ENCODE results near the gene MUC5B. TPM values are rescaled to one million over a fixed set of nuclear protein-coding genes. Genes with fewer than 3 reads are reported as not detected.
A peak's percentile ranks its signal among the peaks of the same experiment; 100 is the strongest.

MUC5B gene
- total RNA-seq, 1 experiment from 2014 or later, result 0.21 TPM

DNA sequence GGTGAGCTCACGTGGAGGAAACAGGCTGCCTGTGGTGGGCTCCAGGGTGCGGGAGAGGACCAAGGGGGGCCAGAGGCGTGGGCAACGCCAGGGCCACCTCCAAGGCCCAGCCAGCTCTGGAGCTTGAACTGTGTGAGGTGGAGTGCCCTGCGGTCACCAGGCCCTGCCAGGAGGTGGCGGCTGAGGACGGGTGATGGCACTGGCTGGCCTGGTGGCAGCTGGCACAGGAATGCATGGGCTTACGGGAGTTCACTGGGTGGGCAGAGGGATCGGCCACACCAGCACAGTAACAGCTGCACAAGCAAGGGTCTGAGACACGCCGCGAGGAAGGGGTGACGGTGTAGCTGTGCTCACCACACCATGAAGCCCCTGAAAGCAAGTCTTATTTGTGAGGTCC lies 70.8 kb downstream of the MUC5B start:
- peak; percentile 20 for DNase-seq (ENCODE audit: low read depth, low spot score)
- in situ Hi-C loops (cut with HindIII; ENCODE audit: low pct_unique_long_range_greater_than_20kb, low sequenced_read_pairs), result no loop called here

DNA sequence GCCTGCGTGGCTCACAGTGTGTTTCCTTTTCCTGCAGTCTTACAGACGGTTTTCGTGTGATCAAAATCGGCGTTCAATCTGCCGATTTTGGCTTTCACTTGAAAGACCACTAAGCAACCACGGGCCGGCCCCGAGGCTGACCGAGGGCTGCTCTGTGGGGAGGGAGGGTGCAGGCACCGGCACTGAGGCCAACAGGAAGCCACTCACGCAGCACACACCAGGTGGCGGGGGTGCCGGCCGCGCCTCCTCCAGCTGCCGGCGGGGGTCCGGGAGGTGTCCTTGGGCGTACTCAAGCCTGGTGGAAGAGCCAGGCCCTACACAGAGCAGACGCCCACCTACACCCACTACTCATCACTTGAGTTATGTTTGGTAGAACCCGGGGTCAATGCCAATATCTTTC lies 72.2 kb downstream of the MUC5B start:
- in situ Hi-C loops (cut with HindIII; ENCODE audit: low pct_unique_long_range_greater_than_20kb, low sequenced_read_pairs), result no loop called here
- no peak for DNase-seq (ENCODE audit: low read depth, low spot score)

DNA sequence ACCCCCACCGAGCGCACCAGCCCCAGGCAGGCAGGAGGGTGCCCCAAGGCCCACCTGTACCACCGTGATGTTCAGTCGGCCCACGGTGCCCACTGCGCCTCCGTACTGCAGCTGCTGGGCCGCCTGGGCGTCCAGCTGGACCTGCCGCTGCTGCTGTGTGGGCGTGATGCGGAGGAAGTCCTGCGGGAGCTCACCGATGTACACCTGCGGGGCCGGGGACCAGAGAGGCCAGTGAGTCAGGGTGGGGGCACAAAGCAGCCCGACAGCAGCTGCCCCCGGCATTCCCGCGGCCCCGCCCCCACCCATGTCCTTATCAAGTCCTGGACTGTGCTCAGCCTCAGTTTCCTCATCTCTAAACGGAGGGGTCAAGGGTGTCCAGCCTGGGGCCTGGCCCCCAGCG lies 72.7 kb downstream of the MUC5B start:
- no peak for DNase-seq (ENCODE audit: low read depth, low spot score)
- in situ Hi-C loops (cut with HindIII; ENCODE audit: low pct_unique_long_range_greater_than_20kb, low sequenced_read_pairs), result no loop called here

DNA sequence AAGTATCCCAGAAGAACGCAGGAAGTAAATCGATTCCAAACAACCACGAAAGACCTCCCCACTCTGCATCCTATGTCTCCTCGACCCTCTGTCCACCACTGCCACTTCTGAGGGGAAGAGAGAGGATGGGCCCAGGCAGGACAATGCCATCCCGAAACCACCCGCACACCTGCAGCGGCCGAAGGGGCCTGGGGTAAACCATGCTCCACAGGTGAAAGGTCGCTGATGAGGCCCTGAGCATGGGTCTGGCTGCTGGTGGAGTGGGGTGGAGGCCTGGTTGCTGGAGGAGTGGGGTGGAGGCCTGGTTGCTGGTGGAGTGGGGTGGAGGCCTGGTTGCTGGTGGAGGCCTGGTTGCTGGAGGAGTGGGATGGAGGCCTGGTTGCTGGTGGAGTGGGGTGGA lies 73.4 kb downstream of the MUC5B start:
- in situ Hi-C loops (cut with HindIII; ENCODE audit: low pct_unique_long_range_greater_than_20kb, low sequenced_read_pairs), result no loop called here
- DNase-seq (ENCODE audit: low read depth, low spot score), result no peak

DNA sequence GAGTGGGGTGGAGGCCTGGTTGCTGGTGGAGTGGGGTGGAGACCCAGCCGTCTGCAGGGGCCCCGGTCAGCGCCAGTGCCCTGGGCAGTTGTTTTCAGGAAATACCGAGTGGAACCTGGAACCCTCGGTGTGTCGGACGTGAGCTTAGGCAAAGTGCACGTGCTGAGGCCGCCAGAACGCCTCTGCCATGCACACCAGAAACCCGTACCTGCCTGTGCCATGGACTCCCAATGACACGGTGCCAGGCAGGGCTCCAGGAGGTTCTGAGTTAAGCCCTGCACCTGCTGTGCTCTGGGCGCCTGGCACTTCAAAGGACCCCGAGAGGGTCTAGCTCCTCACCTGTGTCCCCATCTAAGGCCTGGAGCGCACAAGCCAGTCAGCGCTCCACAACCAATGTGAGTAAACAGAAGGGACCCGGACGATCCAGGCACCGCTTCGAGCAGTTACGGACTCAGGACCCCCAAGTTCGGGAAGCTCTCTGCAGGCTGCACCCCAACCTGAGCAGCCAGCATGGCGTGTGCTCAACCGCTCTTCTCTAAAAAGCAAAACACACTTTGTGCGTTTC lies 74.2 kb downstream of the MUC5B start:
- in situ Hi-C loops (cut with HindIII; ENCODE audit: low pct_unique_long_range_greater_than_20kb, low sequenced_read_pairs), result no loop called here
- DNase-seq (ENCODE audit: low read depth, low spot score), result no peak

DNA sequence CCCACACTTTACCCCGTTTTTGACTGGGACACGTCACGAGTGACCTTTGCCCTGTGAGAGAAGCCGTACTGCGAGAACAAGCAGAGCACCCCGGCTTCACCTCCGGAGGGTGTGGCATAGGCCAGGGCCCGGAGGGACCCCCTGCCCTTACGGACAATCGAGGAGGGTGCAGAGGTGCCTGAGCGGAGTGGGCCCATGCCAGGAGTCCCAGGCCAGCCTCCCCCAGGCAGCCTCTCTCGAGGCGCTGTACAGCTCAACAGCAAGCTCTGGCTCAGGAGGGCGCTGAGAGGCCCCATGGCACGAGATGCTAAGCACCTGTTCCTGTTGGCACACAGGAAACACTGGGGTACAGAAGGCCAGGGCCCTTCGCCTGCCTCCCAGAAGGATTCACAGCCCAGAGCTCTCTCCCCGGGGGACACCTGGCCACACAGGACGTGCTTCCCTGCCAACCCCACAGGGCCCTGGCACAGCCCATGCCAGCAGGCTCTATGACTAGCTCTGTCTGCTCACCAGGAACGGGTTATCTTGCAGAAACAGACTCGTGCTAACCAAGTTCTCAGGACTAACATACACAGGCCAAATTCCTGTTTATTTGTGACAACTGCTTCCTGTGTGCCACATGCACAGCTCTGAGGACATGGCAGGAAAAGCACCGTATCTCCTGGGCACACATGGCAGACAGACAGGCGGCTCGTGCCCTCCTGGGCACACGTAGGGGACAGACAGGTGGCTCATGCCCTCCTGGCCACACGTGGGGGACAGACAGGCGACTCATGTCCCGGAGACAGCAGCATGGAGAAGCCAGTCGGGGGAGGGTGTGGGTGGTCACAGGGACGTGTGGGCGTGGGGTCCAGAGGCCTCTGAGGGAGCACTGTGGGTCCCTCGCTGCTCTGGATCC lies 75.0 kb downstream of the MUC5B start:
- in situ Hi-C loops (cut with HindIII; ENCODE audit: low pct_unique_long_range_greater_than_20kb, low sequenced_read_pairs), result no loop called here
- DNase-seq (ENCODE audit: low read depth, low spot score), result no peak

DNA sequence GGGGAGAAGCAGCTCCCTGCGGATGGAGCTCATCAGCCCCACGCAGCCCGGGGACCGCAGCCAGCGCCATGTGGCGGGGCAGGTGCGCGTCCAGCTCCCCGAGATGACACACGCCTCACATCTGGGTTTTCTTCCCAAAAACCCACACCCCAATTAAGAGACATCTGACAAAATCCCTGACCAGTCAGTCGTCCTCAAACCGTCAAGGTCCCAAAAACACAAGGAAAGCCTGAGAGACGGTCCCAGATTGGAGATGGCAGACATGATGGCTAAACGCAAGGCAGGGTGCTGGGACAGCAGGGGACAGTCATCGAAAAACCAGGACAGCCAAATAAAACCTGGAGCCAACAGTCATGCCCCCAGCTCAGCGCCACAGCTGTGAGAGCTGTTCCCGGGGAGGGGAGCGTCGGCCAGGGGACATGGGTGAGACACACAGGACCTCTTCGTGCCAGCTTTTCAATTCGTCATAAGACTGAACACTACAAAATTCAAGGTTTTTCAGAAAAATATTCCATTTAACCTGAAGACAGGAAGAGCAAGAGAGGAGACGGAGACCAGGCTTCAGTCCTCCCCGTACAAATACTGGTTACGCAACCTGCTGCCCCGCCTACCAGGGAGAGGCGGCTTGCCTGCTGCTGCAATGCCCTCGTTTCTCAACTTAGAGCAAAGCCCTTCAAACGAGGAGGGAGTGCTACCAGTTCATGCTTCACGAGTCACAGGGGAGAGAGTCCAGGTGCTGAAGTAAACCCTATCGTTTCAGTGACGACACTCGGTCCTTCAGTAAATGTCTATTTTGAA lies 76.0 kb downstream of the MUC5B start:
- in situ Hi-C loops (cut with HindIII; ENCODE audit: low pct_unique_long_range_greater_than_20kb, low sequenced_read_pairs), result no loop called here
- DNase-seq (ENCODE audit: low read depth, low spot score), result no peak

DNA sequence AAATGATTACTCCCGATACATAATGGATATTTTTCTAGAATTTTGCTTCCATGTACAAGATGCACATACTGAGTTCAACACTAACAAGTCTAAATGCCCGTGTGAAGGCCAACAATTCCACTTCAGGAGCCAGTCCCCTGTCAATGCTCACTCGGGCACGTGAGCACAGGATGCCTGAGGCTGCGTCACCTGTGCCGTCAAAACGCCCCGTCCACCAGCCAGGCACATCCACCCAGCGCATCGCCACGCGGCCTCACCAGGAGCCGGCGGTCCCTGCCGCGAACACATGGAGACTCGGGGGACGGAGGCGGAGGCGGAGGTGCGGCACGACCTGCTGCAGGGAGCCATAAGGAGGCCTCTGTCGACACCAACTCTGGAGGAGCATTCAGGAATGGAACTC lies 76.8 kb downstream of the MUC5B start:
- no peak for DNase-seq (ENCODE audit: low read depth, low spot score)
- in situ Hi-C loops (cut with HindIII; ENCODE audit: low pct_unique_long_range_greater_than_20kb, low sequenced_read_pairs), result no loop called here

DNA sequence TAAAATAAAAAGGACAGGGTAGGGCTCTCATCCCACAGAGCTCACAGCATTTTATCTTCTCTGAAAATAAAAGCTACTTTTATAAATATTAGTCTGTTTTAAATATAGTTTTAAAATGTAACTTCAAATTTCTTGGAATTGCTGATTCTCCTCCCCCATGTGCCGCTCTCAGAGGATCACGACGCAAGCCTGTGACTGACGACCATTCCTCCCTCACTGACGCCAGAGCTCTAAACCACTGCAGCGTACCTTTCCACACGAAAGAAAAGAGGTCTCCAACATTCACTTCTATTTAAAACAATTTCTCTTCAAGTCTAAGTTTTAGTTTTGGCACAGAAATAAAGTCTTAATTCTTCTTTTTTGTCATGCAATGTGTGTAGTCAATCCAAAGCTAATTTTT lies 77.3 kb downstream of the MUC5B start:
- in situ Hi-C loops (cut with HindIII; ENCODE audit: low pct_unique_long_range_greater_than_20kb, low sequenced_read_pairs), result no loop called here
- DNase-seq (ENCODE audit: low read depth, low spot score), result no peak

DNA sequence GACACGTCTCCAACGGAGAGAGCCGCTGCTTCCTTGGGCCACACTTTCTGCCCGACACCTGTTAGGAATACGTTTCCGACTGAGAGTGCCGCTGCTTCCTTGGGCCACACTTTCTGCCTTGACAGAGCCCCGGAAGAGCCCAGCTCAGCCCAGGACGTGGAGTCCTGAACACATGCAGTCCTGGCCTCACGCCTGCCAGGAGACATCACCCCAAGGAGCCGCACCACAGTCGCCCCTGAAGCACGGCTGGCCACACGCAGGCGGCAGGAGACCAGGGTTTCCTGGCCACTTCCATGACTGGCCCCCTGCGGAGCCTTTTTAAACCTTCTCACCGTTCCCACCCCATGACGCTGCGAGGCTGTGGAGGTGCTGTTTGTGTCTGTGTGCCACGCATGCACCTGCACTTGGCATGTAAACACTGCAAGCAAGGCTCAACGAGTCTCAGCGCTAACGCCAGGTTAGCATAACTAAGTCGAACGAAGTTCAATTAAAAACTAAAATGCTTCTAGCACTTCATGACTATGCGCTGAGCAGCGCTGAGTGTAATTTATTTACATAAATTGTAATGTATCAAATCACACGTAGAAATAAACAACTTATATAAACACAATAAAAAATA lies 77.8 kb downstream of the MUC5B start:
- in situ Hi-C loops (cut with HindIII; ENCODE audit: low pct_unique_long_range_greater_than_20kb, low sequenced_read_pairs), result no loop called here
- no peak for DNase-seq (ENCODE audit: low read depth, low spot score)

DNA sequence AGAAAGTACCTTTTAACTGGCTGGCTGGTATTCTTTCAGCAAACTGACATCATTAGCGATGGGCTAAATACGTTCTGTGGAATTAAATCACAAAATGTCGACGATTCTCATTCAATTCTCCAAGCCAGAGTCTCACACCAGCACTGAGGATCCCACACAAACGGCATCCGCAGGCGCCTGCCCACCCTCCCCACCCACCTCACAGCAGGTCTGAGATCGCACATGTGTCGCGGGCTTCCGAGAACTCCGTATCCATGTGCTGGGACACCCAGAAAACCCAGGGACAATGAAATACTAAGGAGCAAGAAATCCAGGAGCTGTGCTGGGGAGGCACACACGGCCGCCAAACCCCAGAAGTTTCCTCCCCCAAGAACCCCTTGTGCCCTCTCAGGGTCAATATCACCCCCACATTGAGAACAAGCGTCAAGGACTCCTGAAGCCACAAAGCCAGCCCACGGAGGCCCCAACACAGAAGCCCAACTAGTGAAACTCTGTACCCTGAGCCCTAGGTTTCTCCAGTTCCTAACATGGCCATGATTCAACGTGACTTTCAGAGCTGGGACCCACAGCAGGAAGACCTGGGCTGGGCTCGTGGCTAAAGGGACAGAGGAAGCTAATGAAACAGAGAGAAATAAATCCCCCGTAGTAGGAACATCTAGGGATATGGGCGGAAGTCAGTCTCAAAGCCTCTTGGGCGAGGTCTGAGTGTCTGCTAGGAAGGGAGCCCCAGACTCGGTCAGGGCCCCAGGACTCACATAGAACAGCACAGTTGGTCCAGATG lies 78.5 kb downstream of the MUC5B start:
- in situ Hi-C loops (cut with HindIII; ENCODE audit: low pct_unique_long_range_greater_than_20kb, low sequenced_read_pairs), result no loop called here
- DNase-seq (ENCODE audit: low read depth, low spot score), result no peak

DNA sequence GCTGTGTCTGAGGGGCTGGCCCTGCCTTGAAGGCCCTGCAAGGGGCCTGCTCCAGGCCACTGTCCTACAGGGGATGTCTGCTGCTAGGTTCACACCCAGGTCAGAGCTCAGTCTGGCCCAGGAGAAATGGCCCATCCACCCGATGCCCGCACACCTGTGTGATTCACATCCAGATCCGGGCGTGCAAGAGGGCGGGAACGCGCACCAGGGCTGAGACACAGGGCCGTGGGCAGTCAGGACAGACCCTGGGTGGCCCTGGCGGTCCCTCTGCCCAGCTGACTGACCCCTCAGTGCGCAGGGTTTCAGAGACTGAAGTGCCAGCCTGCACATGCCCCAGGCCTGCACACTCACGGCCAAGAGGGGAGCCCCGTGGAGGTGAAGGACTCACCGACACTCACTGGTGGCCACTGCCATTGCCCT lies 79.2 kb downstream of the MUC5B start:
- no peak for DNase-seq (ENCODE audit: low read depth, low spot score)
- in situ Hi-C loops (cut with HindIII; ENCODE audit: low pct_unique_long_range_greater_than_20kb, low sequenced_read_pairs), result no loop called here

DNA sequence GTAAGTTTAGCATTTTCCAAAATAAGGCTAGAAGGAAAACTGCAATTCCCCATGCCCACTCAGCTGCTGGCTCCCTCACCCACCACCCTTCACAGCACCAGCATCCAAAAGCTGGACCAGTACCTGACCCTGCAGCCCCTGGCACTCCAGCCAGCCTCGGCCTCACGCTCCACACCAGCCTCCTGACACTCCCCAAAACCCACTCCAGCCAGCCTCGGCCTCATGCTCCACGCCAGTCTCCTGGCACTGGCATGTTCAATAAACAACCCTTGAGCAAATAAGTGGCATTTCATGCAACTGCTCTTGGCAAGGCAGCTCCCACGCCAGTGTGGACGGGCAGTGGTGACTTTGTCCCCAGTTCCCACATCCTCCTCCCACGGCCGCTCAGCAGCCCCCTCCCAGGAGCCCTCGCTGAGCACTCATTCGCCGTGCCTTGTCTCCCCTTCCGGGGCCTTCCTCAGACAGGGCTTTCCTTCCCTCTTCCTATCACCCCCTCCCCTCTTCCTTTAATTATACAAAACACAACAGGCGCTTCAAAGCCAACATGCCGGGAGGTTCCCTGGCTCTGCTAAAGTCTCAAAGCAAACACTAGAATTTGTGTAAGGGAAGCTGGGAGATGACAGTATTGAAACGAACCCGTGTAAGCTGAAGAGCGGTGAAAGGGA lies 79.7 kb downstream of the MUC5B start:
- no peak for DNase-seq (ENCODE audit: low read depth, low spot score)
- in situ Hi-C loops (cut with HindIII; ENCODE audit: low pct_unique_long_range_greater_than_20kb, low sequenced_read_pairs), result no loop called here

DNA sequence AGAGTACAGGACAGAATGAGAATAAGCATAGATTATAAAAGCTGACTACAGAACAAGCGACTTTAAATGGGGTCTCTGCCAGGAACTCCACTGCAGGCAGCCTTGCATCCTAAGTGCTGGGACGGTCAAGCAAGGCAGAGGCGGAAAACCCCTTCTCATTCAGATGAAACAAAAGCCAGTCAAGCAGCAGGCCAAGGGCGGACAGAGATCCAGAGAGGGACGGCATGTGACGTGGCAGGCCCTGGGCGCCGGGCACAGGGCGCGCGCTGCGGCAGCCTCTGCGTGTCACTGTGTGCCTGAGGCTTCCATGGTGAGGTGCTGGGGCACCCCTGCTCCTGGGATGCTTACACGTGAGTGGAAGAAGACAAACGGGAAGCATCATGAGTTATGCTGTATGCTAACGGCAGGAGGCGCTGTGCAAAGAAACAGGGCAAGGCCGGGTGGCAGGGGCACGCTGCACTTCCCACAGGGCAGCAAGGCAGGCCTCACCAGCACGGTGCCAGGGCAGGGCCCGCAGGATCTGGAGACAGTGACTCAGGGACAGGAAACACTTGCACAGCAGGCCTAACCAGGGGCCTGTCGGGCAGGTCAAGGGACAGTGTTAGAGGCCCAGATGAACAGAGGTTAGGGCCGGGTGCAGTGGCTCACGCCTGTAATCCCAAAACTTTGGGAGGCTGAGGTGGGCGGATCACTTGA lies 80.4 kb downstream of the MUC5B start:
- in situ Hi-C loops (cut with HindIII; ENCODE audit: low pct_unique_long_range_greater_than_20kb, low sequenced_read_pairs), result no loop called here
- peak; percentile 47 for DNase-seq (ENCODE audit: low read depth, low spot score)

DNA sequence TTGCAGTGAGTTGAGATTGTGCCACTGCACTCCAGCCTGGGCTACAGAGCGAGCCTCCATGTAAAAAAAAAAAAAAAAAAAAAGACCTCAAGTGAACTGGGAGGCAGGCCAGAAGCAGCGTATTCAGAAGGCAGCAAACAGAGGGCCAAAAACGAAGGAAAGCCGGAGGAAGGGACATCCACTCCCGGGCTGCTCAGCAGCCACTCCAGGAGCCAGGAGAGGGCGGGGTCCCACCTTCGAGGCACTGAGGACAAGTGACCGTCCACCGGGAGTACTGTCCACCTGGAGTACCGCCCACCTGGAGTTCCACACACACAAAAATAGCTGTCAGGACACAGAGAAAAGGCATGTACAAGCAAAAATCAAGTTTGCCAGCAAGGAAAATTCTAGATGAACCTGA lies 81.1 kb downstream of the MUC5B start:
- no peak for DNase-seq (ENCODE audit: low read depth, low spot score)
- in situ Hi-C loops (cut with HindIII; ENCODE audit: low pct_unique_long_range_greater_than_20kb, low sequenced_read_pairs), result no loop called here

DNA sequence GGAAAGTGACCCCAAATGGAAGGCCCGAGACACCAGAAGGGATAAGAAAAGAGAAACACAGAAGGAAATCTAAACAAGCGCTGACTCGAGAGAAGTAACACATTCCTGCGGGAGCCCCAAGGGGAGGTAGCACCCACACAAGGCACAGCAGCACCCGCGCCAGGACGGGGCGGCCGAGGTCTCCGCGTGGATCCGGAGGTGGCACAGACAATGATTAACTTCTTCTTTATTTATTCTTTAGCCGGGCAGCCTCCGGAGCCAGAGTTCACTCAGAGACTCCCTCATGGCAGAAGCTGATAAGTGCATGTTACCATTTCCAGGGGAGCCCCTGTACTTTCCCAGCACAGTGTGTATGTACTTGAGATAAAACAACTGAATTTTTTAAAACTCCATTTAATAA lies 81.5 kb downstream of the MUC5B start:
- no peak for DNase-seq (ENCODE audit: low read depth, low spot score)
- in situ Hi-C loops (cut with HindIII; ENCODE audit: low pct_unique_long_range_greater_than_20kb, low sequenced_read_pairs), result no loop called here

All from SK-MEL-5 (cell line).